ENCODE results near the gene ATF3.

Gene ATF3

DNA sequence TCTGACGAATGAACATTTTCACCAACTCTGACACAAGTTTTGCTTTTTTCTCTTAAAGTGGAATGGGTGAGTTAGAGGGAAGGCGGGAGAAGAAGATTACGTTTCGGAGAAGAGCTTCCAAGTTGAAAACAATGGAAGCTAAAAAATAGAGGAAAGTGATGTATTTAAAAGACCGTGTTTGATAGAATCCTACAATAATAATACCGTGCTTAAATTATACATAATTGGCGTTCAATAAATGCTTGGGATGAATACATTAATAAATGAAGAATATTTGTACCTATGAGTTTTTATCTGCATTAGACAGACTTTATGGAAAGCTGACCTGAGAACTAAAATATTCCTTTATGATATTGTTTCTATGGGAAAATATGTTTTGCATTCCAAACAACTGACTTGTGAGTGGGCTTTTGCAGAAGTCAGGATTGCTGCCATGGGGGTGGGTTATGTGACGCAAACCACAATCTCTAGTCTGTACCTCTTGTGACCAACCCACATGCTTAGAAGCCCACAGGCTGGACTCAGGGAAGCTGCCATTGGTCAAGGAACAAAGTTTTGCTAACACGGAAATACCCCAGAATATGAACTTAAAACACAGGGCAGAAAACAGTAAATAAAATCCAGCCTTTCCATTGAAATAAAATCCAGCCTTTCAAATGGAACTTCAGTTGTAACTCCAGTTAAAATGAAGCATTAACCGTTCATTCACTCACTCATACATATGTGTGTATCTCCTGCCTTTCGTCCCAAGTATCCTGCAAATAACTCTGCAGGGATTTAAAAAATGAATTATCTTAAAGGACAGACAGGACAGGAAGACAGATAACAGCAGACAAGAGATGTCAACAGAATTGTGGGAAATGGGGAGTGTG lies 21.3 kb upstream of the ATF3 start:
- DNase-seq, result no peak

DNA sequence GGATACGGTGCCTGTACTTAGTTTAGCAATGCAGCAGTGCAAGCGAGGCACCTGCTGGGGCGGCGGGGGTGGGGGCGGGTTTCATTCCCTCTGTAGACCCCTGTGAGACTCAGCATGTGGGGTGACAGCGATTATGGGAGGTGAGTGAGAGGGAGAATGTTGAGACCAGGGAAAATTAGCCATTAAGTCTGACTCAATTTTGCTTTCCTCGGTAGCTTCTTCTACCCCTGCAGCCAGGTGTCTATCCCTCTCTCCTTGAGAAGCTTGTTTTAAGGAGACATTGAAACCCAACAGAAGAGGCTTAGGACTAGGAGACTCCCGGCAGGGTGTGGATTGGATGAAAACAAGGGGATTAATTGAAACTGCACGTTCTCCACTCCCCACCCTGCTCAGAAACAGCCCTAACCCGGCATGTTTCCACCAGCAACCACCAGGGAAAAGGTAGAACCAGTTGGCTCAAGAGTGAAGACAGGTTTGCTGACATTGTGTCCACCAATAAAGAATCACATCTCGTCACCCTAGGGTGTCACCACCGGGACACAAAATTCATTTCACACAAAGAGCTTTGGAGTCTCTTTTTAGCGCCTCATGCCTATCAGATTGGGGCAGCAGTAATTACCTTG lies 20.6 kb upstream of the ATF3 start:
- DNase-seq, result no peak

DNA sequence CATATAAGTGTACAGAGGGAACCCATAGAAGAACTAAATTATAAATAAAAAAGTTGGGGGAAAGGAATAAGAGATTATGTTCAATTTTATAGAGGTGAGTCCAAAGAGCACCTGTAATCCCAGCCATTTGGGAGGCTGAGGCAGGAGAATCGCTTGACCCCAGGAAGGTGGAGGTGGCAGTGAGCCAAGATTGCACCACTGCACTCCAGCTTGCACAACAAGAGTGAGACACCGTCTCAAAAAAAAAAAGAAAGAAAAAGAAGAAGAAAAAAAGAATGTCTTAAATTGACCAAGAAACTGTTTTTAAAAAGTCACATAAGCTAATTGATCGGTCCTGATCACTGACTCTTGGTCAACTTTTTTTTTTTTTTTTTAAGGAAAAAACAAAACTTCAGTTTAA lies 19.1 kb upstream of the ATF3 start:
- DNase-seq, result no peak

DNA sequence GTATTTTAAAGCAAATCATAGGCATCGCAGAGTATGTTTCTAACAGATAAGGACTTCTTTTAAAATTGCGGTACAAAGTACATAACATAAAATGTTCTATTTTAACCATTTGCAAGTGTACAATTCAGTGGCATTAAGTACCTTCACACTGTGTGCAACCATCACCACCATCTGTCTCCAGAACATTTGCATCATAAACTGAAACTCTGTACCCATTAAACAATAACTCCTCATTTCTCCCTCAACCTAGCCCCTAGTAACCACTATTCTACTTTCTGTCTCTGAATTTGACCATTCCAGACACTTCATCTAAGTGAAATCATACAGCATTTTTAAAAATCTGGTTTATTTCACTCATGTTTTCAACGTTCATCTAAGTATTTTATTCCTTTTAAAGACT lies 16.6 kb upstream of the ATF3 start:
- DNase-seq, result no peak

DNA sequence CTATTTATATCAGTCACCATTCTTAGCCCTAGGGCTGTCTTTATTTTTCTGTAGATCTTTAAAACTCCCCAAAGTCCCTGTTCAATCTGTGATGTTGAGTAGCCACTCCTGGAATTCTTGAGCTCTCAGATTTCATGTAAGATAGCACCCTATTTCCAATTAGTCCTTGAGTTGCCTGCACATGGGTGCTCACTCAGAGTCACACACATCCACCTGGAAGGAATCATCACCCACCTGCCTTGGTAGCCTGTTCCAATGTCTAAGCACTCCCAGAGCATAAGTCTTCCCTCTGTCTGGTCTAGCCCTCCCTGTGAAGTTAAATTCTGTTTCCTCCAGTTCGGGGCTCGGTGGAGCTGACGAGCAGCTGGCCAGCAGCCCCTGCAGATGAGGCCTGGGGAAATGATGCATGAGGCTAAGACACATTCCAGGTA lies 14.7 kb upstream of the ATF3 start:
- no peak for DNase-seq

DNA sequence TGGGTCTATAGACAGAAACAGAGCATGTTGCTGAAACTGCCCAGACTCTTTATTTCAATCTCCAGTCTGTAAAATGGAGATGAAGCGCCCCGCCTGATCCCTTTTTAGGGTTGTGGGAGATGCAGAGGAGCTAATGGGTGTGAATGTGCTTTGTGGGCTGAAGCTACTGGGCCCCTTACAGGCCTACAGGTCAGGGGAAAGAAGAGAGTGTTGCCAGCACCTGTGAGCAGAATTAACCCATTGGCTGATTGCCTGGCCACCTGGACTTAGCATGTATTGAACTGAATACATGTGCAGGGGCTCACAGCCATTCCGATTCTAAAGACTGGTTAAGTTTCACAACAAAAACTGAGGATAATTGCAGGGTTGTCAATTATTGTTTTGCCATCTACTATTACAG lies 13.9 kb upstream of the ATF3 start:
- DNase-seq, result no peak

DNA sequence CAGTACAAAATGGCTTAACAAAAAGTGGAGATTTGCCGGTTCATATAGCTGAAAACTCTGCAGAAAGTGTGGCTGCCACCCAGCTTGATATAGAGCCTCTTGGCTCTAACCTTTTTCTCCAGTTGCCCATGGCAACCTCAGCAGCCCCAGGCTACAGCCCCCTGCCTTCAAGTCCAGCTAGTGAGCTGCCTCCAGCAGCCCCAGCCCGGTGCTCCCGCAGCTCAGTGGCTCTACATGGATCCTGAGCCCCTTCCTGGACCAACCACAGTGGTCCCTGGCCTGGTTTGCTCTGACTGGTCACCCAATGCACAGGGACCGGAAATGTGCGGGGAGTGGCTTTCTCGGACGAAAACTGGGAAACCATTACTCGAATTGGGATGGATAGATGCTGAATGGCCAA lies 13.3 kb upstream of the ATF3 start:
- DNase-seq, result no peak

DNA sequence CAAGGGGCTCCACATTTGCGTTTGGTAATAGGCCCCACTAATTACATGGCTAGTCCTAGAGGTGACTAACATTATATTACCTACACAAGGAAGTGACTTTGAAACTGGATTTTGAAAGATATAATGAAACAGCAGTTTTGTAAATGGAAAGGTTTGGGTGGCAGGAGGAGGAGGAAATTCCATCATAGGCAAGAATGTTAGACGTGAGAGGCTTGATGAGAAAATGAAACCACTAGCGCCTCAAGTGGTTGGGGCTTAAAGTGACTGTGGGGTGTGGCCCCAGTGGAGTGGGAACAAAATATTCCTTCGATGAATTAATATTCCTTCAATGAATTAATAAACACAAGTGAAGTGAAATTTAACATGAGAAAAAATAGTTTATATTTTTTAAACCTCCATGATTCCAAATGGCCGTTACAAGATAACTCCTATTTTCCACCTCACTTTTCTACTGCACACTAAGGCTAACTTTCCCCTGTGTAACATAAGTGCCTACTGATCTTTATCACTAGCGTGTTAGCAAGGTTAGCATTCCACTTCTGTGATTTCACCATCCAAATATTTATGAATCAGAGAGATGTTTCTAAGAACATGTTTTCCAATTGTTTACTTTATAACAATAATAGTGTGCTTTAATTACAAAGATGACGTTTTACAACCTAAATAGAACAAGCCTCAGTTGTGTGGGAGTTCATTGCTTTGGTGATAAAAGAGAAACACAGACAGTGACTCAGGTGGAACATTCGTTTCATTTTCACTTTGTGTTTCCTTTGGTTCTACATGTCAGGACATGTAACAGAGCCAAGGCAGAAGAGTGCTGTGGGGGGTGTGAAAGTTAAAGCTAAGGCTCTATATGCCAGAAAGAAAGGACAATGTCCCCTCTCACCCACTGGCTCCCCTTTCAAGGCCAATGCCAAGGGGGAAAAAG lies 12.5 kb upstream of the ATF3 start:
- no peak for DNase-seq

DNA sequence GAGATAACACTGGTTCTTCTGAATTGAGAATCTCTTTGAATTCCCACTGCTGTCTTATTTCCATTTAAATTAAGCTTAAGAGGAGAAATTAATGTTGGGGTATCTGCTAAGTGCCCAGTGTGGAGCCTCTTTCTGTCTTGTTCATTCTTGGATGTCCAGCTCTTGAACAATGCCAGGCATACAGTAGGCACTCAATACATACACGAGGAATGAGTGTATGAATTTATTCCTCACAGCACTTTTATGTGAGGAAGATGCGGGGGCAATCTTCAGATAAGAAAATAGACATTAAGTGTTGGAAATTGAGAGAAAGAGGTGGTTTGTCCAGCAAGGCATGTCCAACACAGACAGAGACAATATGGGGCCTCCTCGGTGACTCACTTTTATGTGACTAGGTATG lies 11.8 kb upstream of the ATF3 start:
- no peak for DNase-seq

DNA sequence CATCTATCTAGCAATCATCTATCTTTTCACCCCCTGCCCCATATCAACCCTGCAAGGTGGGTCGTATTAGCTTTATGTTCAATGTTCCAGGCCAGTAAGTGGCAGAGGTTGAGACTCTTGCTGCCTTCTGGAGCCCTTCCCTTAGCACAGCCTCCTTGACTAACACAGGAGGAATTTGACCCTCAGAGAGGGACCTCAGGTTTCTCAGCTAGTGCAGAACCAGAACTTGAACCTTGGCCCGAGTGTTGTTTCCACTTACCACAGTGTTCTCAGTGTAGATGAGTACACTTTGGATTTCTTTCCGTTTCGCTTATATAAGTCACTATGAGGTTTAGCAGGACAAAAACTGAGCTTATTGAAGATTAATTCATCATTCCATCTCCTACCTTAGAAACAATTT lies 11.1 kb upstream of the ATF3 start:
- DNase-seq, result no peak

DNA sequence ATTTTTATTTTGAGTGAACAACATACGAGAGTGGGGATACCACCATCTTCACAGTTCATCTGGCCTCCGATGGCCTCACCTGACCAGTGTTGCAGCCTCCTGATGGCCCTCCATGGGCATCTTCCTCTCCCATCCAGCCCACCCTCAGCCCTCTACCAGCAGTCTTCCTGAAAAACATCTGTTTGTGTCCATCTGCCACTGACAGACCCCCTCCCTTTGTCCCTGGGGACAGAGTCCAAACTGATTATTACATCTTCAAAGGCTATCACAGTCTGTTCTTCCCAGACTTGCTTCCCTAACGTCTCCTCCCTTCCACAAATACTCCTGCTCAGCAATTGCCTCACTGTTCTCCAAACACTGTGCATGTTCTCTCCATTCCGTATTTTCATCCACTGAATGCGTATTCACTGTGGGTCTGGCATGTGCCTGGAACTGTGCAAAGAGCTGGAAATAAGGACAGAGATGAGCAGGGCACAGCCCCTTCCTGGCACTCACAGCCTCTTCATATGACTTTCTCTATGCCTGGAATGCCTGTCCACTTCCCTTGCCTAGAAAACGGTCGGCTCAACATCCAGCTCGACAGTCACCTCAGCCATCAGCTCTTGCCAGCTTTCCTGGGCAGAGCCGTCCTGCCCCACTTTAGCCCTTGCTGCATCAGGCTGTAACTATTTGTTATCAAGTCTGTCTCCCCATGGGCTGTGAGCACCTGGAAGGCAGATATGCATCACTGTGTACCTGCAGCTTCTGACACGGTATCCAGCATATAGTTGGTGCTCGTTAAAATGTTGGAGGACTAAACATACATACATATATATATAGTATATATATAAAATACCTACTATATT lies 8.3 kb upstream of the ATF3 start:
- no peak for DNase-seq

DNA sequence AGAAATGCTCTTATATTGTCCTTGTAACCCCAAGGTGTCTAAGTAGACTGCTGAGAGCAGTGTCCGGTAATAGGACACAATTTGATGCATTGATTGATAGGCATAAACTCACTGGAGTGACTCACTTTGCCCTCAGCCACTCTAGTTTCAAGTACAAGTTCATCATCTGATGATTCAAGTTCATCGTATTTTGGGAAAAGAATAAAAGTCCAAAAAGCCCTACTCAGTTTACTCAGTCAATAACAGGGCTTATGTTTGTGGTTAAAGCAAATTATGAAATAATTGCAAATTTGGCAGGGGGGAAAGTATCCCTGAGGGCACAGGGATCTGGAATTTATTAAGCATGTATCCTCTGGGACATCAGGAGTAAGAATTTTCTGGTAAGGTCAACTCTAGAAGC lies 7.6 kb upstream of the ATF3 start:
- DNase-seq, result no peak

DNA sequence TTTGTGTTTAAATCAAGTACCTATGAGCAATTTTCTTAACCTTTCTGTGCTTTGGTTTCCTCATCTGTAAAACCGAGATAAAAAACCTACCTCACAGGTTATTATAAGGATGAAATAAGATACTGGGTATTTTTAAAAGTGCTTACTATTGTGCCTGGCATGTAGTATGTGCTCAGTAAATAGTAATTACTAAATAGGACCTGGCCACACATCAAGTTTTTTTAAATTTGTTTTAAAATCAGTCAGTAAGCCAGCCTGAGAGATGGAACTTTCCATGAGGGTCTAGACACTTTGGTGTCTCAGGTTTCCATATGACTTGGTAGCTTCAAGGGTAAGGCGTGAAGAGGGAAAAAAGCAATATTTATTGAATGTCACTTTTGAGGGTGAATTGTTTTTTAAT lies 7.0 kb upstream of the ATF3 start:
- DNase-seq, result no peak

DNA sequence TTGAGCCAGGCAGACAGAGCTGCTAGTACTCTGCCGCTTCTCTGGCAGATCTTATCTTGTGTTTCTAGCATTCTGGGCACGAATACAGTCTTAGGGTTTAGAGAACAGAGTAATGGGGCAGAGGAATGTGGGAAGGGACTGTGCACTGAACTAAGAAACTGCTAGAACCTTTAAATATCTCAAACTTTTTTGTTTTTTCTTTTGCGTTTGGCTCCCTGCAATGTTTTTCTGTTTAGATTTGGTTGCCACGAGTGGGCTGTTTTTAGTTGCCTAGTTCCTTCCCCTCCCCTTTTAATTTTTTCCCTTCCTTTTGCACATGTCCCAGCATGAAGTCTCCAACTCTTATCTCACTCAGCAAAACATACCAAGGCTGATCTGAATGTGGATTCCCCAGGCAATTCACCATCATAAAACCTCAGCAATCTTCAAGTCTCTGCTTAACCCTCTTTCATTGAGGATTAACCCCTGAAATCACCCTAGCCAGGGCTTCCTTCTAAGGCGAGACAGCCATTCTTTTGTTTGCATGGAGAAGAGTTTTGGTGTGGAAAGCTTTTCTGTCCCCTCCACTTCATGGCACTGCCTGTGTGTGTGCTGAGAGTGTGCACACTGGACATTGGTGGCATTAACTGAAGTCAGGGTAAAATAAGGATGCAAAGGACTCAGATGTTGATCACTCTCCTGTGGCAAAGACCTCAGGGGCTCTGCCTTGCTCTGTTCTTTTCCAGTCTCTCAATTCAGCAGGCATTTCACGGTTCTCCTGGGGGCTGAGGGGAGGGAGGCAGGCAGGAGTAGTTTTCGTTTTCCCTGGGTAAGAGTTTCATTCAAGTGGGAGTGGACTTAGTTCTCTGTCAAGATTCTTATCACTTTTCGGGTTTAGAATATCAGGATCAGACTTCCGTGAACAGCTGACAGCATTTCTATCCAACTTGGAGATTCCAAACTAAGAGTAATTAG lies 2.8 kb upstream of the ATF3 start:
- DNase-seq, result no peak

DNA sequence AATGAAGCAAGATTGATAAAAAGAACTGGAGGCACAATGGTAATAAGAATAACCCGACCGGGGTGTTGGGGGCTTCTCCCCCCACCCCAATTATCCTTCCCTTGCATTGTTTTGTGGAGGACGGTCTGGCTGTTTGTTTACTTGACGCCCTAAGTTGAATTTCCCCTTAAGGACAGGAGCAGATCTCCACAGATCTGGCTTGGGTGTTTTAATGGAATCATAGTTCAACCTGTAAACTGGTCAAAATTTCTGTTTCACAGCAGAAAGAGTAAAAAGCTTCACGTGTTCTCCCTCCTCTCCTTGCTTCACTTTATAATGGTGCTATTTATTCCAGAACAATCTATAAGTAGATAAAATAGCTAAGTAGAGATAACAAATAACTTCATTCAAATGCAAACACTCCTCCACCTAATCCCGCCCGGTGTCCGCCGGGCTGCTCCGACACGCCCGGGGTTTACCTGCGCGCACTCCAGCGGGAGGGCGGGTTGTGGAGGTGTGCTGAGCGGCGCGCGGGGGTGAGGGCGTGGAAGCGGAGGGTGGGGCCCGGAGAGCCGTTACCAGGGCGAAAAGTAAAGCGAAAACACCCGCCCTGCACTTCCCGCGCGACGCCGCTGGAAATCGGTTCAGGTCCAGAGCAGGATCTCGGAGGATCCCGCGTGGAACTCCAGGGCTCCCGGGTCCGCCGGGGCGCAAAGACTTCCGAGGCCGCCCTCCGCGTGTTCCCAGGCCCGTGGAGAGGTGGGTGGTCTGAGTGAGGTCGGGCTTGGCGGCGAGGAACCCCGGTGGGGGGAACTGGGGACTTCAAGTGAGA lies 2.0 kb upstream of the ATF3 start:
- DNase-seq, result peak; percentile 32

DNA sequence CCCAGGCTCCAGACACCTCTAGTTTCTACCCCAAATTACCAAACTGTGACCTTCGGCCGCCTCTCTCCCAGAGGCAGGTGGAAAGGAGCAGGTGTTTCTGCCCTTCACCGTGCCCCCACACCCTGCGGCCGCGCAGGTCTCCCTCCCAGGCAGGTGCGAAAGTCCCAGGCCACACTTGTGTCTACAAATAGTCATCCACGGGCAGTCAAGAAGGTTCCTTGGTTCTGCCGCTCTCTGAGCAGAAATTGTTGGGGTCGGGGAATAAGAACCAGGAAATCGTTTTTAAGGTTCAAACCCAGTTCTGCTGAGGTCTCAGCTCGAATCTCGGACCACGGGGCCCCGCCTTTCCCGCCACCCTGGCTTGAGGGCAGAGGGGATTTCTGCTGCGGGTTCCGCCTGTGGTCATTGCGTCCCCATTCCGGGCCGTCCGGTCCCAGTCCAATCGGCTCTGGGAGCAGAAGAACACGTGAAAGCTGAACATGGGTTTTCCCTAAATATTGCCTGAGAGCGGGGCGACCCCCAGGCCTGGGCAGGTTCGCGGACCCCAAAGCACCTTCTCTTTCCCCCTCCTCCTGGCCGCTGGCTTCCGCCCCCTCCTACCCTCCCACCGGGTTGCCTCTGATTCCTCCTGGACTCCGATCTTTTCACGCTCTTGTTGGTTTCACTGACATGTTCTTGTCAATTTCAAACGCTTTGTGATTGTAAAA lies 1.2 kb upstream of the ATF3 start:
- no peak for DNase-seq

DNA sequence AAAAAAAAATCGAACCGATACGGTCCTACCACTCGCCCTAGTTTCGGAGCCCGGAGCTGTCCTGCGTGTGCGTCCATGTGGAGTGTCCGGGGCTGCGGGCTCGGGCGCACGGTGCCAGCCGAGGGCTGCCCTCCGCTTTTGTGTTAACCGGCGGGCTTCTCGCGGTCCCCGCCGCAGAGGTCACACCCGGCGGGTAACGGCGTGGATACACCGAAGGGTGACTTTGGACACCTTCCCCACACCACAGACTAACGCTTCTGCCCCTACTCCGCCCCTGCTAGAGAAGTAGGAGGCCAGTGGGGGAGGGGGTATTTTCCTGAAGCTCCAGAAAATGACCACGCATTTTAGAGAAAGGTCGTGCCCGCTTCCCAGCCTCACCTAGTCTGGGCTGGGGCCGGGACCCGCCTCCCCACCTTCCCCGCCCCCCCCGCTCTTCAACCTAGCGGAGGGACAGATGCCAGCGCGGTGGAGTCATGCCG lies 609 bp upstream of the ATF3 start:
- no peak for DNase-seq

DNA sequence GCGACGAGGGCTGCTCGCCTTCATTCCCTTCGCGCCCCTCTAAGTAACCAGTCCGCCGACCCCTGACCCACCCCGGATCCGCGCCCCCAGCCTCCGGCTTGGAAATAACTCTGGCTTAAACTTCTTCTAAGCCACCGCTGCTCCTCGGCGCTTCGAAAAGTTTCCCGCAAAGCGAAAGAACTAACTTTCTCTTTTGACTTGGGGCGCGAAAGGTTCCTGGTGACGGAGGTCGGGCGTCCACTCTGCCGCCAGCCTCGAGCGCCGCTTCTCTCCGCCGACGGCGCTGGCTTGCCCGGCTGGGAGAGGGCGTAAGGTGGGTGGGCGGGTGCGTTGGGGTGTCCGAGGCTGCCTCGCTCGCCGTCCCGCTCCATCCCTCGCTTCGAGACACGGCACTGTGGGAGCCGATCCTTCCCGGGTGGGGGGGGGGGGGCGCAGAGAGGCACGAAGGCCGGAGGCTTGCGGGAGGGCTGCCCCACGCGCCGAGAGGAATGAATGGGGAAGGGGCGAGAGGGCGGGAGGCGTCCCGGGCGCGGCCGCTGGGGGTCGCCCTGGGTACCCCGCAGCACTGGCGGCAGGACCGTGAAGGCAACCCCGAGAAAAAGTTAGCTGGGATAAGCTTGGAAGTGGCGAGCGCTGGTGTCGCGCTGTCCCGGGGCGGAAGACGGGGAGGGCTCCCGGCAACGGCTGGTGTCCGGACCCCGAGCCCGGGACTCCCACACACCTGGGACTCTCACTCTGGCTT lies 569 bp downstream of the ATF3 start:
- DNase-seq, result peak; percentile 35

All from activated CD4-positive, alpha-beta T cell treated with anti-CD3 and anti-CD28 coated beads for 1 hour (primary cell).